Measurements from ENCODE around the gene CMKLR1.

CMKLR1 gene

GRCh38 chr12:108338915-108339657, at the start of gene CMKLR1:
Gene CMKLR1 (minus strand): TSS chr12:108339311. CDS start chr12:108293591, 45,720 bp downstream.
- no peak for DNase-seq

GRCh38 chr12:108387771-108388170, 48.7 kb upstream of the CMKLR1 start:
- no peak for DNase-seq

GRCh38 chr12:108386709-108387360, 47.7 kb upstream of the CMKLR1 start:
- DNase-seq = no peak

- DNase-seq = no peak
Measured at GRCh38 chr12:108382437-108382801, 43.3 kb upstream of the CMKLR1 start.

- no peak for DNase-seq
Measured at GRCh38 chr12:108381787-108382436, 42.8 kb upstream of the CMKLR1 start.

GRCh38 chr12:108380382-108380781, 41.3 kb upstream of the CMKLR1 start:
- no peak for DNase-seq

GRCh38 chr12:108379823-108380222, 40.7 kb upstream of the CMKLR1 start:
- DNase-seq = no peak

GRCh38 chr12:108378926-108379325, 39.8 kb upstream of the CMKLR1 start:
- no peak for DNase-seq

GRCh38 chr12:108377260-108377659, 38.1 kb upstream of the CMKLR1 start:
- DNase-seq = no peak

- no peak for DNase-seq
Measured at GRCh38 chr12:108375986-108376663, 37.0 kb upstream of the CMKLR1 start.

- DNase-seq = no peak
Measured at GRCh38 chr12:108374596-108375320, 35.6 kb upstream of the CMKLR1 start.

GRCh38 chr12:108373111-108373510, 34.0 kb upstream of the CMKLR1 start:
- no peak for DNase-seq

- DNase-seq = no peak
Measured at GRCh38 chr12:108371801-108372344, 32.8 kb upstream of the CMKLR1 start.

- no peak for DNase-seq
Measured at GRCh38 chr12:108370415-108370814, 31.3 kb upstream of the CMKLR1 start.

GRCh38 chr12:108369736-108370396, 30.8 kb upstream of the CMKLR1 start:
- DNase-seq = no peak

- no peak for DNase-seq
Measured at GRCh38 chr12:108368089-108368488, 29.0 kb upstream of the CMKLR1 start.

- no peak for DNase-seq
Measured at GRCh38 chr12:108367436-108367835, 28.3 kb upstream of the CMKLR1 start.

GRCh38 chr12:108365324-108365723, 26.2 kb upstream of the CMKLR1 start:
- no peak for DNase-seq

- DNase-seq = no peak
Measured at GRCh38 chr12:108364879-108365278, 25.8 kb upstream of the CMKLR1 start.

GRCh38 chr12:108363565-108363964, 24.5 kb upstream of the CMKLR1 start:
- DNase-seq = no peak

- DNase-seq = no peak
Measured at GRCh38 chr12:108363165-108363564, 24.1 kb upstream of the CMKLR1 start.

GRCh38 chr12:108361606-108362005, 22.5 kb upstream of the CMKLR1 start:
- DNase-seq = no peak

Data from stimulated activated CD4-positive, alpha-beta T cell treated with anti-CD3 and anti-CD28 coated beads, Interleukin-12 subunit alpha, Interleukin-12 subunit beta, amount 100 ng/mL, for 4 hours (primary cell).